PC-3 (cell line): ENCODE results near the gene IER3.

Source experiments
- EZH2 ChIP-seq: fragments of 300-600 bp; sonication (generic); IDR thresholded peaks from one replicate; pipeline ENCODE4 v1.6.1; 2017; ENCODE audit warnings: antibody characterized with exemption, mild to moderate bottlenecking, low read length; ENCODE audit not compliant: unreplicated experiment
- EZH2phosphoT487 ChIP-seq: fragments of 300-600 bp; sonication (generic); IDR thresholded peaks from 2 replicates; pipeline ENCODE4 v1.6.1; 2018; ENCODE audit warnings: mild to moderate bottlenecking, antibody characterized with exemption, low read length, borderline replicate concordance
- TF ChIP-seq, protein P1 (sequence below): fragments of 300-600 bp; sonication (generic); conservative IDR thresholded peaks from 2 replicates; pipeline ENCODE4 v1.5.1; 2017; ENCODE audit warnings: antibody characterized with exemption, low read depth, mild to moderate bottlenecking, low read length

DNA sequence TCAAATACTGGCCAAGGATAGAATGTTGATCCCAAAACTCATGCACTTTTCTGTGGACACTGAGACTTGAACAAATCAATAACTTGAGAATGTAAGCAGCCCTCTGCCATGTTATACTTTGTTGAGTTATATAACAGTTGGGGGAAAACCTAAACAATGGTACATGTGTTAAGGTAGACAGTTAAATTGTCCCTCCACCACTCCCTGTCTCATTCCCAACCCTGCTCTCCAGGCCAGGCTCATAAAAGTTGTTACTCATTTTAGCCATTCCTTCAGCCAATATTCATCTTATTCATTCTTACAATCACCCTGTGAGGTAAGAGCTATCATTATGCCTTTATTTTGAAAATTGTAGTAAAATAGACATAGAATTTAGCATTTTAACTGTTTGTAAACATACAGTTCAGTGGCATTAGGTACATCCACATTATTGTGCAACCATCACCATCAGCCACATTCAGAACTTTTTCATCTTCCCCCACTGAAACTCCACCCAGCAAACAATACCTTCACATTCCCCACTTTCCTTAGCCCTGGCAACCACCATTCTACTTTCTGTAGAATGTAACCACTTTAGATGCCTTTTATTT is 38.2 kb upstream of the IER3 start:
- TF ChIP-seq EZH2 (no peak), EZH2phosphoT487 (no peak)
- TF ChIP-seq, protein P1, sequence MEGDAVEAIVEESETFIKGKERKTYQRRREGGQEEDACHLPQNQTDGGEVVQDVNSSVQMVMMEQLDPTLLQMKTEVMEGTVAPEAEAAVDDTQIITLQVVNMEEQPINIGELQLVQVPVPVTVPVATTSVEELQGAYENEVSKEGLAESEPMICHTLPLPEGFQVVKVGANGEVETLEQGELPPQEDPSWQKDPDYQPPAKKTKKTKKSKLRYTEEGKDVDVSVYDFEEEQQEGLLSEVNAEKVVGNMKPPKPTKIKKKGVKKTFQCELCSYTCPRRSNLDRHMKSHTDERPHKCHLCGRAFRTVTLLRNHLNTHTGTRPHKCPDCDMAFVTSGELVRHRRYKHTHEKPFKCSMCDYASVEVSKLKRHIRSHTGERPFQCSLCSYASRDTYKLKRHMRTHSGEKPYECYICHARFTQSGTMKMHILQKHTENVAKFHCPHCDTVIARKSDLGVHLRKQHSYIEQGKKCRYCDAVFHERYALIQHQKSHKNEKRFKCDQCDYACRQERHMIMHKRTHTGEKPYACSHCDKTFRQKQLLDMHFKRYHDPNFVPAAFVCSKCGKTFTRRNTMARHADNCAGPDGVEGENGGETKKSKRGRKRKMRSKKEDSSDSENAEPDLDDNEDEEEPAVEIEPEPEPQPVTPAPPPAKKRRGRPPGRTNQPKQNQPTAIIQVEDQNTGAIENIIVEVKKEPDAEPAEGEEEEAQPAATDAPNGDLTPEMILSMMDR: no peak
